K562 (cell line): ENCODE measurements around the gene INCA1. TPM values are rescaled to one million over a fixed set of nuclear protein-coding genes. Genes with fewer than 3 reads are reported as not detected.
A peak's percentile ranks its signal among the peaks of the same experiment; 100 is the strongest.

ENCODE experiments used
- CBX8 ChIP-seq: fragments of 200-600 bp; sonication (generic); IDR thresholded peaks from 2 replicates; pipeline ENCODE4 v1.6.1; 2012; ENCODE audit warnings: borderline replicate concordance, mixed run types, low read depth, mild to moderate bottlenecking, moderate library complexity, mixed read lengths, low read length, control low read depth, inconsistent platforms; ENCODE audit not compliant: poor library complexity, severe bottlenecking; ENCODE audit errors: extremely low read depth
- CREB1 ChIP-seq, 2 experiments: sonication (generic) in 1 of 2; formaldehyde crosslinking in 1 of 2; IDR thresholded peaks; 2 replicates each; pipeline versions ENCODE4 v1.6.1 to v1.8.0; 2012 to 2022; ENCODE audit warnings: inconsistent platforms in 1 of 2, mild to moderate bottlenecking in 1 of 2, missing genetic modification reagents in 1 of 2, moderate library complexity in 1 of 2
- CTCF ChIP-seq, 3 experiments: IDR thresholded peaks in 2 of 3; conservative IDR thresholded peaks in 1 of 3; 2 replicates each; pipeline ENCODE4 v1.5.1; 2011 to 2012; ENCODE audit warnings: low read length in 3 of 3, mild to moderate bottlenecking in 3 of 3, control low read depth in 2 of 3, improper control_type of control experiment in 1 of 3, inconsistent platforms in 1 of 3, low read depth in 1 of 3, mixed read lengths in 1 of 3, moderate library complexity in 1 of 3; ENCODE audit not compliant: insufficient read depth in 2 of 3
- CXXC5 ChIP-seq: fragments of 250-450 bp; sonication (Bioruptor Pico); IDR thresholded peaks from 2 replicates; pipeline ENCODE4 v1.8.0; 2022; ENCODE audit warnings: inconsistent platforms, mild to moderate bottlenecking, moderate library complexity
- GABPB1 ChIP-seq: sonication (generic); formaldehyde crosslinking; IDR thresholded peaks from 2 replicates; pipeline ENCODE4 v1.8.0; 2022; ENCODE audit warnings: mild to moderate bottlenecking, missing genetic modification reagents
- IRF2 ChIP-seq: sonication (generic); formaldehyde crosslinking; IDR thresholded peaks from 2 replicates; pipeline ENCODE4 v1.8.1; 2022; ENCODE audit warnings: mild to moderate bottlenecking, missing genetic modification reagents
- MCM7 ChIP-seq, 2 experiments: fragments of 450-650 bp; IDR thresholded peaks; 2 replicates each; pipeline ENCODE4 v1.6.1; 2016 to 2018
- MGA ChIP-seq: fragments of 450-650 bp; IDR thresholded peaks from 2 replicates; pipeline ENCODE4 v1.6.1; 2016; ENCODE audit warnings: mild to moderate bottlenecking, moderate library complexity
- NEUROD1 ChIP-seq: fragments of 150-350 bp; IDR thresholded peaks from 2 replicates; pipeline ENCODE4 v1.6.1; 2014; ENCODE audit warnings: borderline replicate concordance, low read length, low read depth; ENCODE audit not compliant: partially characterized antibody
- NRF1 ChIP-seq, 2 experiments: fragments of 450-650 bp; IDR thresholded peaks in 1 of 2; conservative IDR thresholded peaks in 1 of 2; 2 replicates each; pipeline ENCODE4 v1.6.1; 2014; ENCODE audit warnings: mild to moderate bottlenecking in 2 of 2
- ZNF589 ChIP-seq: fragments of 200-800 bp; sonication (Bioruptor generic); IDR thresholded peaks from 2 replicates; pipeline ENCODE4 v1.6.1; 2016; ENCODE audit warnings: low read depth, missing genetic modification characterization, missing compliant biosample characterization
- polyA plus RNA-seq, 8 experiments: library from polyadenylated mRNA; depleted of rRNA in 4 of 8; stranded (reverse) in 5 of 8; unstranded in 3 of 8; fragments of >200 nt; fragmentation: Nextera tagmentation in 2 of 8; fragmentation: Illumina TruSeq in 1 of 8; extraction: Ambion mirVana in 2 of 8; extraction: Trizol in 1 of 8; gene quantifications; 2 replicates each; pipeline versions ENCODE4 v1.2.1 to v1.2.3, GENCODE V29; 2011 to 2014; ENCODE audit warnings: inconsistent platforms in 1 of 8, missing spikeins in 1 of 8
- total RNA-seq, 7 experiments: library from RNA; depleted of rRNA in 6 of 7; stranded (reverse); fragments of >200 nt in 6 of 7; fragmentation: Illumina TruSeq in 2 of 7; extraction: Trizol in 2 of 7; gene quantifications; 2 replicates each; pipeline versions ENCODE4 v1.2.1 to v1.2.3, GENCODE V29; 2011 to 2021; ENCODE audit warnings: low replicate concordance in 1 of 7

Gene INCA1
- total and polyA plus RNA-seq, 9 of the 15 experiments (the other 6 are each of a cell fraction or from before 2014, with no cell fraction given) = 0.08 to 0.50 (median 0.13) TPM; not detected in 4

- TF ChIP-seq CTCF (IDR thresholded peaks at IDR 0.05 in 2 of 3, conservative IDR thresholded peaks at IDR 0.05 in 1 of 3; ENCODE audit: insufficient read depth in 2 of 3, low read depth in 1 of 3, low read length in 3 of 3) (peak; percentile 57 to 67 (median 67)), ZNF589 (CRISPR knock-in tag) (no peak), CXXC5 (CRISPR knock-in tag) (peak; percentile 33; the same call in 1 of the 2 replicates), NEUROD1 (no peak), MCM7 (IDR thresholded peaks at IDR 0.05) (no peak), MGA (peak; percentile 81), IRF2 (CRISPR knock-in tag) (no peak), CREB1 (IDR thresholded peaks at IDR 0.05) (no peak), CREB1 (CRISPR knock-in tag; IDR thresholded peaks at IDR 0.05) (no peak), CBX8 (no peak), GABPB1 (CRISPR knock-in tag) (0 out of 2 replicates have a peak, but pooled peaks have one; percentile 30), NRF1 (conservative IDR thresholded peaks at IDR 0.05 in 1 of 2, IDR thresholded peaks at IDR 0.05 in 1 of 2) (0 out of 4 replicates have a peak, but pooled peaks have one; percentile 18 to 24)
These were observed 34.2 kb upstream of the INCA1 start (continued) for GRCh38 chr17:5031365-5032082.
